ENCODE results near the gene C9orf152. TPM values are rescaled to one million over a fixed set of nuclear protein-coding genes. Genes with fewer than 3 reads are reported as not detected.

C9orf152 gene
- total and polyA plus RNA-seq, 9 of the 15 experiments (the other 6 are each of a cell fraction or from before 2014, with no cell fraction given) = not detected

DNA sequence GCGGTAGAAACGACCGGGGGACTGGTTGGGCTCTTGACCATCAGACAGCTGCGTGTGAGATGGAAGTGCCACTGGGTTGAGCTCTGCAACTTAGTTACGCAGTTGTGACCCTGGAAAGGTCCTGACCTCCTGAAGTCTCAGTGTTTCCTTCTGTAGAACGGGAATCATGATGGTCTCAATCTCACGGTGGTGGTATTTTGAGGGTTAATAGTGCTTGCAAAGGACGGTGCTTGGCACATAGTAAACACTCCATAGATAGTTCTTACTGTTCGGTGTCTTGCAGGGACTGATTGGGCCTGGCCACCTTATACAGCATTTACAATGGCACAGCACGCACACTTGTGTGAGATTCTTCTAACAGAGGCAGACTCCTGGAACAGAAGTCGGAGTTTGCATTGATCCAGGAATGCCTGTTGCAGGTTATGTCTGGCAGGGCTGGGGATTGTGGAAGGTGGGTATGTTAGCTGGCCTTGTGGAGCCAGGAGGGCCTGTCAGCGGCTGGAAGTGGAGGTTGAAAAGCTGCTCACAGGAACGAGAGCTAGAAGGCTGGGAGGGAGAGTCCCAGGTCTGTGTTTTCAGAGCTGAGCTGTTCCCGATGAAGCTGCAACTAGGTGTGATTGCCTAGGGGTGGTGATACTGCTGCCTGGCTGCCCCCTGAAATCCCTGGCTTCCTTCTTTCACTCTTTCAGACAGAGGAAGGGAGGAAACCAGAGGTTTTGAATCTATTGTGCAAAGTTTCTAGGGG is 49.3 kb upstream of the C9orf152 start (continued):
- TF ChIP-seq, protein P1, sequence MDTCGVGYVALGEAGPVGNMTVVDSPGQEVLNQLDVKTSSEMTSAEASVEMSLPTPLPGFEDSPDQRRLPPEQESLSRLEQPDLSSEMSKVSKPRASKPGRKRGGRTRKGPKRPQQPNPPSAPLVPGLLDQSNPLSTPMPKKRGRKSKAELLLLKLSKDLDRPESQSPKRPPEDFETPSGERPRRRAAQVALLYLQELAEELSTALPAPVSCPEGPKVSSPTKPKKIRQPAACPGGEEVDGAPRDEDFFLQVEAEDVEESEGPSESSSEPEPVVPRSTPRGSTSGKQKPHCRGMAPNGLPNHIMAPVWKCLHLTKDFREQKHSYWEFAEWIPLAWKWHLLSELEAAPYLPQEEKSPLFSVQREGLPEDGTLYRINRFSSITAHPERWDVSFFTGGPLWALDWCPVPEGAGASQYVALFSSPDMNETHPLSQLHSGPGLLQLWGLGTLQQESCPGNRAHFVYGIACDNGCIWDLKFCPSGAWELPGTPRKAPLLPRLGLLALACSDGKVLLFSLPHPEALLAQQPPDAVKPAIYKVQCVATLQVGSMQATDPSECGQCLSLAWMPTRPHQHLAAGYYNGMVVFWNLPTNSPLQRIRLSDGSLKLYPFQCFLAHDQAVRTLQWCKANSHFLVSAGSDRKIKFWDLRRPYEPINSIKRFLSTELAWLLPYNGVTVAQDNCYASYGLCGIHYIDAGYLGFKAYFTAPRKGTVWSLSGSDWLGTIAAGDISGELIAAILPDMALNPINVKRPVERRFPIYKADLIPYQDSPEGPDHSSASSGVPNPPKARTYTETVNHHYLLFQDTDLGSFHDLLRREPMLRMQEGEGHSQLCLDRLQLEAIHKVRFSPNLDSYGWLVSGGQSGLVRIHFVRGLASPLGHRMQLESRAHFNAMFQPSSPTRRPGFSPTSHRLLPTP (IDR thresholded peaks at IDR 0.05; ENCODE audit: borderline replicate concordance, extremely low read depth, insufficient read length) = no peak
- TF ChIP-seq CREBBP (IDR thresholded peaks at IDR 0.05; ENCODE audit: low read depth, low read length) (no peak), LCOR (CRISPR knock-in tag; IDR thresholded peaks at IDR 0.05) (0 out of 2 replicates have a peak, but pooled peaks have one; percentile 7), ZNF24 (IDR thresholded peaks at IDR 0.05) (no peak), HNRNPUL1 (IDR thresholded peaks at IDR 0.05; ENCODE audit: low read length) (no peak), RBM17 (IDR thresholded peaks at IDR 0.05; ENCODE audit: borderline replicate concordance, low read depth, low read length) (no peak), GABPB2 (CRISPR knock-in tag; conservative IDR thresholded peaks at IDR 0.05) (no peak), ZNF175 (CRISPR knock-in tag; IDR thresholded peaks at IDR 0.05; ENCODE audit: low read depth) (no peak), NCOR1 (IDR thresholded peaks at IDR 0.05) (no peak), ZNF561 (CRISPR knock-in tag; conservative IDR thresholded peaks at IDR 0.05) (no peak), KAT2B (IDR thresholded peaks at IDR 0.05; ENCODE audit: low read depth, low read length) (no peak), ELF2 (CRISPR knock-in tag; IDR thresholded peaks at IDR 0.05) (no peak), ZFP1 (CRISPR knock-in tag; IDR thresholded peaks at IDR 0.05) (no peak), NFYB (IDR thresholded peaks at IDR 0.05; ENCODE audit: extremely low read depth, insufficient read length) (no peak), CBFB (CRISPR knock-in tag; IDR thresholded peaks at IDR 0.05) (no peak), SMARCA5 (IDR thresholded peaks at IDR 0.05) (peak; percentile 84), ZFP36 (IDR thresholded peaks at IDR 0.05; ENCODE audit: low read depth, low read length, partially characterized antibody) (peak; percentile 13), BRF1 (IDR thresholded peaks at IDR 0.05; ENCODE audit: borderline replicate concordance, extremely low read depth, insufficient read length) (no peak), TAF15 (IDR thresholded peaks at IDR 0.05; ENCODE audit: low read depth, low read length) (no peak), SIX5 (IDR thresholded peaks at IDR 0.05; ENCODE audit: borderline replicate concordance in 1 of 2, insufficient read depth in 1 of 2, low read depth in 1 of 2, low read length in 2 of 2) (no peak), ARNT (IDR thresholded peaks at IDR 0.05) (no peak; a peak in 1 of 4 replicates), GABPB1 (CRISPR knock-in tag; IDR thresholded peaks at IDR 0.05) (no peak), TCFL5 (CRISPR knock-in tag; conservative IDR thresholded peaks at IDR 0.05) (no peak)
- TF ChIP-seq, protein P2, sequence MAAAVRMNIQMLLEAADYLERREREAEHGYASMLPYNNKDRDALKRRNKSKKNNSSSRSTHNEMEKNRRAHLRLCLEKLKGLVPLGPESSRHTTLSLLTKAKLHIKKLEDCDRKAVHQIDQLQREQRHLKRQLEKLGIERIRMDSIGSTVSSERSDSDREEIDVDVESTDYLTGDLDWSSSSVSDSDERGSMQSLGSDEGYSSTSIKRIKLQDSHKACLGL (CRISPR knock-in tag; IDR thresholded peaks at IDR 0.05; ENCODE audit: borderline replicate concordance, poor library complexity, severe bottlenecking) = no peak
- TF ChIP-seq, protein P3, sequence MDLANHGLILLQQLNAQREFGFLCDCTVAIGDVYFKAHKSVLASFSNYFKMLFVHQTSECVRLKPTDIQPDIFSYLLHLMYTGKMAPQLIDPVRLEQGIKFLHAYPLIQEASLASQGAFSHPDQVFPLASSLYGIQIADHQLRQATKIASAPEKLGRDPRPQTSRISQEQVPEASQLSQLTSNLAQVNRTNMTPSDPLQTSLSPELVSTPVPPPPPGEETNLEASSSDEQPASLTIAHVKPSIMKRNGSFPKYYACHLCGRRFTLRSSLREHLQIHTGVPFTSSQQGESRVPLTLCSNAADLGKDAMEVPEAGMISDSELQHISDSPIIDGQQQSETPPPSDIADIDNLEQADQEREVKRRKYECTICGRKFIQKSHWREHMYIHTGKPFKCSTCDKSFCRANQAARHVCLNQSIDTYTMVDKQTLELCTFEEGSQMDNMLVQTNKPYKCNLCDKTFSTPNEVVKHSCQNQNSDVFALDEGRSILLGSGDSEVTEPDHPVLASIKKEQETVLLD (IDR thresholded peaks at IDR 0.05) = no peak

Data from K562 (cell line).